SU-DHL-6 (cell line): ENCODE measurements around the gene CLEC18A.

Source experiments
- H2AFZ ChIP-seq: fragments of 200-600 bp; sonication (generic); 2 replicates; pipeline ENCODE4 v1.6.1; 2014; ENCODE audit warnings: low read depth, mild to moderate bottlenecking, moderate library complexity, mixed read lengths, antibody characterized with exemption, low read length; ENCODE audit not compliant: severe bottlenecking
- H3F3A ChIP-seq: fragments of 200-600 bp; shearing (Covaris generic); 2 replicates; pipeline ENCODE4 v1.6.0; 2016; ENCODE audit warnings: antibody characterized with exemption, mild to moderate bottlenecking; ENCODE audit not compliant: insufficient read depth
- H3K27ac ChIP-seq: fragments of 200-600 bp; sonication (generic); 2 replicates; pipeline ENCODE4 v1.5.1; 2016; ENCODE audit warnings: low read depth, mild to moderate bottlenecking, low read length, moderate library complexity, mixed read lengths
- H3K27me3 ChIP-seq: fragments of 200-600 bp; sonication (generic), shearing (Covaris generic); 2 replicates; pipeline ENCODE4 v1.6.0; 2014; ENCODE audit warnings: mild to moderate bottlenecking, low read length
- H3K36me3 ChIP-seq: fragments of 200-600 bp; sonication (generic); 2 replicates; pipeline ENCODE4 v1.6.1; 2014; ENCODE audit warnings: mild to moderate bottlenecking, low read length, mixed read lengths
- H3K4me2 ChIP-seq: fragments of 300-600, 200-600 bp; shearing (Covaris generic), sonication (generic); 2 replicates; pipeline ENCODE4 v1.6.0; 2014; ENCODE audit warnings: low read length, low read depth, mild to moderate bottlenecking; ENCODE audit not compliant: poor library complexity, severe bottlenecking
- H3K4me3 ChIP-seq: fragments of 200-600 bp; sonication (generic); 2 replicates; pipeline ENCODE4 v1.5.1; 2014; ENCODE audit warnings: antibody characterized with exemption, low read length, mild to moderate bottlenecking, mixed read lengths; ENCODE audit not compliant: insufficient read depth, poor library complexity, severe bottlenecking
- H3K79me2 ChIP-seq: fragments of 200-600 bp; sonication (generic); 2 replicates; pipeline ENCODE4 v1.6.1; 2014; ENCODE audit warnings: mild to moderate bottlenecking, low read length, moderate library complexity; ENCODE audit not compliant: insufficient read depth
- H3K9ac ChIP-seq: fragments of 200-600 bp; sonication (generic); 2 replicates; pipeline ENCODE4 v1.7.0; 2014; ENCODE audit warnings: mild to moderate bottlenecking, low read length
- H3K9me2 ChIP-seq: fragments of 200-600 bp; sonication (generic); replicated peaks from 2 replicates; pipeline ENCODE4 v1.6.1; 2014; ENCODE audit warnings: low read length; ENCODE audit not compliant: insufficient read depth
- H3K9me3 ChIP-seq: fragments of 200-600 bp; sonication (generic); 2 replicates; pipeline ENCODE4 v1.6.1; 2014; ENCODE audit warnings: low read length, mixed read lengths; ENCODE audit not compliant: insufficient read depth
- H4K20me1 ChIP-seq: fragments of 200-600 bp; sonication (generic); 2 replicates; pipeline ENCODE4 v1.6.1; 2014; ENCODE audit warnings: low read depth, mild to moderate bottlenecking, antibody characterized with exemption, low read length, moderate library complexity, mixed read lengths
- CTCF ChIP-seq: fragments of 200-600 bp; sonication (generic); IDR thresholded peaks from one replicate; pipeline ENCODE4 v1.5.1; 2017; ENCODE audit warnings: antibody characterized with exemption, mild to moderate bottlenecking, low read length, moderate library complexity; ENCODE audit not compliant: insufficient read depth, poor library complexity, severe bottlenecking
- EZH2phosphoT487 ChIP-seq: fragments of 200-600 bp; sonication (generic), shearing (Covaris generic); conservative IDR thresholded peaks from 2 replicates; pipeline ENCODE4 v1.6.1; 2018; ENCODE audit warnings: mild to moderate bottlenecking, antibody characterized with exemption, low read length, moderate library complexity, mixed read lengths

The CLEC18A gene

GRCh38 chr16:69924777-69925191 is 26.4 kb upstream of the CLEC18A start:
- Histone ChIP-seq H3K79me2 (no peaks in the 10 kb centered on the region), H3K27ac (no peak overlapping the region), H3K9ac (no peak overlapping the region), H3K9me3 (no peaks in the 10 kb centered on the region), H3K36me3 (no peaks in the 10 kb centered on the region), H2AFZ (no peak overlapping the region), H3K9me2 (no peaks in the 10 kb centered on the region), H3K4me2 (no peak overlapping the region), H4K20me1 (no peaks in the 10 kb centered on the region), H3K4me3 (no peak overlapping the region), H3K27me3 (no peaks in the 10 kb centered on the region), H3F3A (no peaks in the 10 kb centered on the region)
- TF ChIP-seq CTCF (no peak), EZH2phosphoT487 (no peak)

GRCh38 chr16:69925311-69925710 is 25.8 kb upstream of the CLEC18A start:
- no peaks in the 10 kb centered on the region for H4K20me1 ChIP-seq
- no peak overlapping the region for H3K4me3 ChIP-seq
- H3K79me2 ChIP-seq: no peaks in the 10 kb centered on the region
- H3K27me3 ChIP-seq: no peaks in the 10 kb centered on the region
- no peaks in the 10 kb centered on the region for H3K9me3 ChIP-seq
- no peak overlapping the region for H2AFZ ChIP-seq
- no peaks in the 10 kb centered on the region for H3K9me2 ChIP-seq
- H3K36me3 ChIP-seq: no peaks in the 10 kb centered on the region
- TF ChIP-seq CTCF (no peak), EZH2phosphoT487 (no peak)
- H3F3A ChIP-seq: no peaks in the 10 kb centered on the region
- H3K4me2 ChIP-seq: no peak overlapping the region
- H3K27ac ChIP-seq: no peak overlapping the region
- H3K9ac ChIP-seq: no peak overlapping the region

DNA sequence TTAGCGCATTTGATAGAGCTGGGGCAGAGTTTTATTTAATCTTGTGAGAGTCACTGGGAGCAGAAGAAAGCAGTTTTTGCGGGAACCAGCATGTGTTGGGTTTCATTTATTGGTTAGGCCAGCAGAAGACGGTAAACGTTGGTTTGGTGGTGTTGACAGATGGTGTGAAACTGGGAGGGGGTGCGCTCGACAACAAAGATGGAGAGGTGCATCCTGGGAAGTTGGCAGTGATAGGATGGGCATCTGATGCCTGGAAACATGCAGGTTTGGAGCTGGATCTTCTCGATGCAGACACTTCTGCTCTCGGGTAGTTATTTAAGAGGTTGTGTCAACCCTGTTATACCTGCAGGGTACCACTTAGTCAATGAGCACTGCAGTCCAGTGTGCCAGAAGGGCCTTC is 24.9 kb upstream of the CLEC18A start:
- no peaks in the 10 kb centered on the region for H3K36me3 ChIP-seq
- H3K79me2 ChIP-seq: no peaks in the 10 kb centered on the region
- no peak overlapping the region for H2AFZ ChIP-seq
- H3K9me2 ChIP-seq: no peaks in the 10 kb centered on the region
- no peak overlapping the region for H3K4me3 ChIP-seq
- no peak overlapping the region for H3K9ac ChIP-seq
- no peaks in the 10 kb centered on the region for H4K20me1 ChIP-seq
- H3K4me2 ChIP-seq: no peak overlapping the region
- H3K9me3 ChIP-seq: no peaks in the 10 kb centered on the region
- H3F3A ChIP-seq: no peaks in the 10 kb centered on the region
- no peak for TF ChIP-seq EZH2phosphoT487
- no peak for TF ChIP-seq CTCF
- no peaks in the 10 kb centered on the region for H3K27me3 ChIP-seq
- no peak overlapping the region for H3K27ac ChIP-seq
